H1 (cell line): Measurements from ENCODE around the gene RMC1. TPM values are rescaled to one million over a fixed set of nuclear protein-coding genes. Genes with fewer than 3 reads are reported as not detected.

ENCODE experiments used
- CTCF ChIA-PET: fragments of 300-600 bp; sonication (Branson Sonifier 250); formaldehyde crosslinking; loops from one replicate; lab custom pipeline; 2021; ENCODE audit not compliant: partially characterized antibody; lab: Charles Lee
- POLR2A ChIA-PET: fragments of 300-600 bp; sonication (Branson Sonifier 250); formaldehyde crosslinking; loops from one replicate; lab custom pipeline; 2021; ENCODE audit warnings: inconsistent platforms; ENCODE audit not compliant: partially characterized antibody; lab: Charles Lee
- DNase-seq, 2 experiments: peaks; one replicate each; pipeline versions ENCODE4 v3.0.0 to v3.0.0-alpha.2; 2010 to 2022; ENCODE audit warnings: low spot score in 2 of 2, low read depth in 1 of 2, mixed read lengths in 1 of 2
- FAIRE-seq: peaks from 2 replicates; lab custom pipeline; 2011; peaks lifted over from hg19 to GRCh38; lab: Jason Lieb, UNC
- H2AFZ ChIP-seq: 2 replicates; pipeline ENCODE4 v1.8.1; 2012; ENCODE audit warnings: low read length, inconsistent platforms
- H2AK5ac ChIP-seq: 2 replicates; pipeline ENCODE4 v1.6.1; 2013; ENCODE audit warnings: low read depth, low read length
- H2BK120ac ChIP-seq: replicated peaks from 2 replicates; pipeline ENCODE3; 2013; ENCODE audit warnings: low read depth, low read length, inconsistent platforms
- H2BK12ac ChIP-seq: 2 replicates; pipeline ENCODE4 v1.6.1; 2013; ENCODE audit warnings: low read depth, low read length
- H2BK15ac ChIP-seq: 2 replicates; pipeline ENCODE4 v1.6.1; 2013; ENCODE audit warnings: low read length
- H2BK20ac ChIP-seq: 2 replicates; pipeline ENCODE4 v1.6.1; 2013; ENCODE audit warnings: low read length
- H2BK5ac ChIP-seq: 2 replicates; pipeline ENCODE4 v1.6.1; 2013; ENCODE audit warnings: low read depth, low read length
- H3K14ac ChIP-seq: 2 replicates; pipeline ENCODE4 v1.6.1; 2013; ENCODE audit warnings: inconsistent platforms; ENCODE audit not compliant: insufficient read length
- H3K18ac ChIP-seq: 2 replicates; pipeline ENCODE4 v1.6.1; 2013; ENCODE audit warnings: low read length; ENCODE audit errors: extremely low read depth
- H3K23ac ChIP-seq: 2 replicates; pipeline ENCODE4 v1.6.1; 2013; ENCODE audit warnings: inconsistent platforms; ENCODE audit not compliant: insufficient read length
- H3K23me2 ChIP-seq: 2 replicates; pipeline ENCODE4 v1.6.1; 2013; ENCODE audit warnings: low read depth, low read length
- H3K27ac ChIP-seq: 2 replicates; pipeline ENCODE4 v1.6.1; 2011; ENCODE audit warnings: low read depth, low read length, inconsistent platforms
- H3K27me3 ChIP-seq, 4 experiments: replicated peaks in 1 of 4; 1 replicate in 1 of 4; 2 replicates in 3 of 4; pipeline versions ENCODE4 v1.6.1 to v1.8.1; 2011 to 2013; ENCODE audit warnings: low read length in 3 of 4, mild to moderate bottlenecking in 3 of 4, inconsistent platforms in 2 of 4, mixed read lengths in 2 of 4, moderate library complexity in 1 of 4; ENCODE audit not compliant: control insufficient read depth in 3 of 4, insufficient read depth in 3 of 4; ENCODE audit errors: extremely low read depth in 1 of 4
- H3K36me3 ChIP-seq, 4 experiments: 2 replicates each; pipeline versions ENCODE4 v1.6.1 to v1.8.1; 2011 to 2013; ENCODE audit warnings: mild to moderate bottlenecking in 4 of 4, low read length in 3 of 4, moderate library complexity in 2 of 4, control low read depth in 1 of 4, inconsistent platforms in 1 of 4; ENCODE audit not compliant: insufficient read depth in 4 of 4, control insufficient read depth in 2 of 4
- H3K4ac ChIP-seq: replicated peaks from 2 replicates; pipeline ENCODE3; 2013; ENCODE audit warnings: low read length, low read depth, mixed read lengths, inconsistent platforms; ENCODE audit not compliant: insufficient read length
- H3K4me1 ChIP-seq, 4 experiments: replicated peaks in 1 of 4; 1 replicate in 1 of 4; 2 replicates in 3 of 4; pipeline versions ENCODE4 v1.6.1 to v1.8.1; 2011 to 2013; ENCODE audit warnings: low read length in 3 of 4, inconsistent platforms in 2 of 4, mixed read lengths in 1 of 4; ENCODE audit not compliant: insufficient read depth in 4 of 4, control insufficient read depth in 3 of 4
- H3K4me2 ChIP-seq, 2 experiments: 2 replicates each; pipeline versions ENCODE4 v1.6.1 to v1.8.1; 2011 to 2013; ENCODE audit warnings: low read depth in 2 of 2, low read length in 2 of 2, control low read depth in 1 of 2, inconsistent platforms in 1 of 2, mild to moderate bottlenecking in 1 of 2; ENCODE audit not compliant: insufficient read depth in 1 of 2
- H3K4me3 ChIP-seq, 4 experiments: fragments of 200-600, 300-600 bp in 1 of 4; sonication (generic), shearing (Covaris generic), sonication (Bioruptor Twin) in 1 of 4; 2 replicates each; pipeline versions ENCODE4 v1.5.1 to v1.8.1; 2011 to 2016; ENCODE audit warnings: low read length in 4 of 4, low read depth in 3 of 4, control low read depth in 2 of 4, inconsistent platforms in 2 of 4, mild to moderate bottlenecking in 2 of 4, mixed read lengths in 1 of 4, moderate library complexity in 1 of 4; ENCODE audit not compliant: insufficient read depth in 2 of 4; ENCODE audit errors: extremely low read depth in 1 of 4
- H3K56ac ChIP-seq: replicated peaks from 2 replicates; pipeline ENCODE3; 2013; ENCODE audit warnings: low read depth, mild to moderate bottlenecking, mixed read lengths, low read length, inconsistent platforms; ENCODE audit not compliant: insufficient read length
- H3K79me1 ChIP-seq: 2 replicates; pipeline ENCODE4 v1.6.1; 2013; ENCODE audit warnings: low read depth, low read length, control low read depth
- H3K79me2 ChIP-seq, 2 experiments: 2 replicates each; pipeline versions ENCODE4 v1.6.1 to v1.8.1; 2012 to 2013; ENCODE audit warnings: low read length in 2 of 2, mild to moderate bottlenecking in 2 of 2, inconsistent platforms in 1 of 2; ENCODE audit not compliant: insufficient read depth in 2 of 2, control insufficient read depth in 1 of 2
- H3K9ac ChIP-seq, 4 experiments: replicated peaks in 1 of 4; 1 replicate in 1 of 4; 2 replicates in 3 of 4; pipeline versions ENCODE4 v1.6.1 to v1.8.1; 2011 to 2013; ENCODE audit warnings: low read depth in 3 of 4, low read length in 3 of 4, control low read depth in 2 of 4, mild to moderate bottlenecking in 2 of 4, moderate library complexity in 2 of 4, inconsistent platforms in 1 of 4; ENCODE audit errors: extremely low read depth in 1 of 4
- H3K9me3 ChIP-seq, 2 experiments: 2 replicates each; pipeline versions ENCODE4 v1.6.1 to v1.8.1; 2012 to 2013; ENCODE audit warnings: mild to moderate bottlenecking in 2 of 2, moderate library complexity in 2 of 2, control low read depth in 1 of 2, inconsistent platforms in 1 of 2, low read depth in 1 of 2, low read length in 1 of 2, mixed read lengths in 1 of 2; ENCODE audit not compliant: insufficient read depth in 2 of 2
- H4K20me1 ChIP-seq, 2 experiments: replicated peaks in 1 of 2; 2 replicates each; pipeline versions ENCODE3 to v1.8.1; 2011 to 2013; ENCODE audit warnings: inconsistent platforms in 2 of 2, low read length in 2 of 2, mild to moderate bottlenecking in 1 of 2; ENCODE audit not compliant: insufficient read depth in 2 of 2, control insufficient read depth in 1 of 2
- H4K5ac ChIP-seq: 2 replicates; pipeline ENCODE4 v1.6.1; 2013; ENCODE audit warnings: low read length, low read depth, mixed read lengths, inconsistent platforms; ENCODE audit not compliant: insufficient read length
- H4K8ac ChIP-seq: 2 replicates; pipeline ENCODE4 v1.8.0; 2013; ENCODE audit warnings: mild to moderate bottlenecking, moderate library complexity, low read length, inconsistent platforms; ENCODE audit not compliant: insufficient read depth; ENCODE audit errors: extremely low read depth
- H4K91ac ChIP-seq: replicated peaks from 2 replicates; pipeline ENCODE3; 2013; ENCODE audit warnings: low read length, mixed read lengths, inconsistent platforms; ENCODE audit not compliant: insufficient read length
- ATF2 ChIP-seq: IDR thresholded peaks from 2 replicates; pipeline ENCODE4 v1.6.1; 2012; ENCODE audit warnings: low read length, inconsistent platforms
- CBX8 ChIP-seq: fragments of 300-800, 300-1000 bp; sonication (generic); IDR thresholded peaks from 2 replicates; pipeline ENCODE4 v1.7.1; 2016; ENCODE audit warnings: low read depth, low read length, borderline replicate concordance
- CREB1 ChIP-seq: IDR thresholded peaks from 2 replicates; pipeline ENCODE4 v1.6.1; 2012; ENCODE audit warnings: inconsistent platforms
- GTF2F1 ChIP-seq: IDR thresholded peaks from 2 replicates; pipeline ENCODE4 v1.6.1; 2012; ENCODE audit warnings: low read depth, low read length, improper control_type of control experiment, borderline replicate concordance
- RFX5 ChIP-seq: IDR thresholded peaks from 2 replicates; pipeline ENCODE4 v1.6.1; 2011; ENCODE audit warnings: low read depth, low read length, improper control_type of control experiment, borderline replicate concordance
- RXRA ChIP-seq: IDR thresholded peaks from 2 replicates; pipeline ENCODE4 v1.6.1; 2011; ENCODE audit warnings: low read depth, mild to moderate bottlenecking, low read length, moderate library complexity; ENCODE audit not compliant: insufficient read depth
- WGBS, 2 experiments: shearing (Covaris generic) in 1 of 2; methylation state at CpG; one replicate each; pipeline versions ENCODE4 v1.1.6 to v1.1.7; 2013 to 2015; ENCODE audit warnings: low lambda C conversion rate in 2 of 2, mixed read lengths in 2 of 2, inconsistent platforms in 1 of 2, low coverage in 1 of 2, missing lambda C conversion rate in 1 of 2; ENCODE audit not compliant: insufficient replicate concordance in 2 of 2, insufficient coverage in 1 of 2, insufficient read length in 1 of 2; ENCODE audit errors: extremely low coverage in 1 of 2, missing lambda C conversion rate in 1 of 2; 5-methylcytosine and 5-hydroxymethylcytosine counted together
- polyA plus RNA-seq, 7 experiments: library from polyadenylated mRNA; depleted of rRNA in 3 of 7; stranded (reverse) in 5 of 7; unstranded in 2 of 7; fragments of >200 nt in 5 of 7; fragments of 200-250 nt in 2 of 7; gene quantifications; 1 replicate in 5 of 7; 2 replicates in 1 of 7; 4 replicates in 1 of 7; pipeline versions ENCODE4 v1.2.1 to v1.2.3, GENCODE V29; 2011 to 2013; ENCODE audit warnings: missing spikeins in 2 of 7, mixed read lengths in 2 of 7
- total RNA-seq: library from RNA; stranded (reverse); fragmentation: NEBNext Ultra II Directional; extraction: Animal tissue kit (Norgen Biotek cat#: 25700); gene quantifications from 2 replicates; pipeline ENCODE4 v1.2.1, GENCODE V29; 2021

The RMC1 gene
- total and polyA plus RNA-seq, 2 of the 8 experiments (the other 6 are each of a cell fraction or from before 2014, with no cell fraction given): 16.4 to 20.1 TPM

- no peaks in the 10 kb centered on the region for H3K79me1 ChIP-seq
- no peak overlapping the region for H3K14ac ChIP-seq
- TF ChIP-seq RFX5: no peak
- TF ChIP-seq ATF2: no peak
- TF ChIP-seq CBX8: no peak
- no peak for TF ChIP-seq GTF2F1
- TF ChIP-seq CREB1: no peak
- TF ChIP-seq RXRA: no peak
- no peak overlapping the region for H4K91ac ChIP-seq
- WGBS, 2 experiments: 95% methylated on average over 3 of the region's 3 CpGs; no CpG with 5 or more reads in 1 of the 2 experiments
- CTCF ChIA-PET: interaction anchor here (1.3 kb wide), 1 partner anchor 25 kb away, joined by 3 read pairs; no protein-coding TSS in a partner anchor
- H3K4me3 ChIP-seq: no peak overlapping the region
- H3K4ac ChIP-seq: no peak overlapping the region
- H3K27ac ChIP-seq: no peak overlapping the region
- H2AFZ ChIP-seq: no peak overlapping the region
- H3K56ac ChIP-seq: no peak overlapping the region
- H4K20me1 ChIP-seq: peaks cover 0 to 3% of the 10 kb centered on the region in 2 experiments
- H3K9me3 ChIP-seq: no peaks in the 10 kb centered on the region
- no peak overlapping the region for H2BK15ac ChIP-seq
- H3K18ac ChIP-seq: no peak overlapping the region
- no peaks in the 10 kb centered on the region for H3K4me1 ChIP-seq
- H3K79me2 ChIP-seq: no peaks in the 10 kb centered on the region
- no peak overlapping the region for H2BK20ac ChIP-seq
- no peak overlapping the region for H3K9ac ChIP-seq
- no peak overlapping the region for H2BK12ac ChIP-seq
- no peak overlapping the region for H4K8ac ChIP-seq
- H3K27me3 ChIP-seq: no peaks in the 10 kb centered on the region
- peaks cover 10 to 51% (median 27%) of the 10 kb centered on the region in 4 experiments; a peak in 7 of 8 replicates for H3K36me3 ChIP-seq
- H3K4me2 ChIP-seq: no peak overlapping the region
- DNase-seq (no peak), FAIRE-seq (no peak)
- POLR2A ChIA-PET: no interaction called here
- no peaks in the 10 kb centered on the region for H3K23me2 ChIP-seq
- no peak overlapping the region for H2BK120ac ChIP-seq
- no peak overlapping the region for H2AK5ac ChIP-seq
- H4K5ac ChIP-seq: no peak overlapping the region
- no peak overlapping the region for H2BK5ac ChIP-seq
- H3K23ac ChIP-seq: no peak overlapping the region
Measured at GRCh38 chr18:23548719-23549118, 45.4 kb downstream of the RMC1 start.
